ENCODE data around the gene ATP6V0B. TPM values are rescaled to one million over a fixed set of nuclear protein-coding genes. Genes with fewer than 3 reads are reported as not detected.

The ATP6V0B gene
- total and polyA plus RNA-seq, 9 of the 15 experiments (the other 6 are each of a cell fraction or from before 2014, with no cell fraction given) = 137 to 328 (median 220) TPM

- Histone ChIP-seq H3K9me1 (ENCODE audit: control insufficient read depth, insufficient read depth, low read length) (no peaks in the 10 kb centered on the region), H3K27ac (ENCODE audit: extremely low read depth, low read depth, low read length) (no peak overlapping the region), H3K4me3 (no peak overlapping the region), H3K36me3 (ENCODE audit: control insufficient read depth, insufficient read depth, low read length) (peaks cover 7% of the 10 kb centered on the region; the same call in 1 of the 3 replicates), H3K9me3 (replicated peaks; ENCODE audit: control insufficient read depth, insufficient read depth, low read depth, low read length) (no peaks in the 10 kb centered on the region), H2AFZ (ENCODE audit: low read depth, low read length) (no peak overlapping the region), H3K79me2 (ENCODE audit: control insufficient read depth, insufficient read depth, low read length) (no peaks in the 10 kb centered on the region; the same call in 2 of the 3 replicates), H4K20me1 (replicated peaks; ENCODE audit: control insufficient read depth, insufficient read depth, low read length) (peaks cover 2% of the 10 kb centered on the region; the same call in 1 of the 2 replicates), H3K4me2 (ENCODE audit: insufficient read depth, low read length) (no peak overlapping the region), H3K27me3 (ENCODE audit: control insufficient read depth in 2 of 2, insufficient read depth in 2 of 2, low read length in 2 of 2) (no peaks in the 10 kb centered on the region), H3K9ac (ENCODE audit: insufficient read depth in 1 of 2, low read depth in 2 of 2, low read length in 2 of 2) (peak overlapping the region in 1 of 2 experiments; percentile 74; a peak in 2 of 4 replicates), H3K4me1 (replicated peaks in 1 of 2; ENCODE audit: control insufficient read depth in 2 of 2, insufficient read depth in 2 of 2, low read length in 2 of 2) (peaks cover 0 to 24% of the 10 kb centered on the region in 2 experiments; a peak in 3 of 5 replicates)
- CTCF ChIA-PET (ENCODE audit: low intra/inter-chr PET ratio) = no interaction called here
- no peak for DNase-seq (ENCODE audit: extremely low read depth in 1 of 4, low spot score in 3 of 4)
- ATAC-seq = peak; percentile 34
- intact Hi-C loops (cut with micrococcal nuclease) = no loop called here
- BruUV-seq (replicated peaks) = no TSS peak
- 73% methylated on average over 10 of the region's 10 CpGs for WGBS (ENCODE audit: insufficient coverage, low coverage, missing lambda C conversion rate)
- in situ Hi-C loops (cut with MboI) = no loop called here
- POLR2A ChIA-PET = interaction anchor here (0.6 to 3.0 kb wide), 5 partner anchors 8 to 1787 kb away, joined by 3 to 20 read pairs (median 3); no protein-coding TSS in a partner anchor
- FAIRE-seq = no peak
- TF ChIP-seq ADNP (tag; IDR thresholded peaks at IDR 0.05) (no peak), ZNF12 (CRISPR knock-in tag; IDR thresholded peaks at IDR 0.05) (no peak), MAFF (IDR thresholded peaks at IDR 0.05; ENCODE audit: low read length) (peak; percentile 45), ARID4B (CRISPR knock-in tag; IDR thresholded peaks at IDR 0.05) (no peak), TRIM25 (IDR thresholded peaks at IDR 0.05; ENCODE audit: borderline replicate concordance) (no peak), ZBTB43 (CRISPR knock-in tag; IDR thresholded peaks at IDR 0.05) (no peak), TAF1 (IDR thresholded peaks at IDR 0.05; ENCODE audit: control insufficient read depth, extremely low read depth, insufficient read depth, low read length, severe bottlenecking) (no peak), SOX6 (IDR thresholded peaks at IDR 0.05) (no peak), RAD51 (IDR thresholded peaks at IDR 0.05; ENCODE audit: borderline replicate concordance, low read depth) (no peak), YBX1 (IDR thresholded peaks at IDR 0.05) (no peak), RHOXF2B (CRISPR knock-in tag; conservative IDR thresholded peaks at IDR 0.05) (no peak), FOXM1 (IDR thresholded peaks at IDR 0.05; ENCODE audit: low read depth) (no peak), FOXM1 (CRISPR knock-in tag; IDR thresholded peaks at IDR 0.05; ENCODE audit: low read depth) (no peak), MAFK (IDR thresholded peaks at IDR 0.05; ENCODE audit: low read length) (peak; percentile 53; the same call in 1 of the 2 replicates), ZKSCAN8 (CRISPR knock-in tag; IDR thresholded peaks at IDR 0.05) (no peak)
Observed at GRCh38 chr1:44021581-44022321, 47.0 kb downstream of the ATP6V0B start.

All from K562 (cell line).